Neural progenitor cell (in vitro differentiated cells): ENCODE data around the gene CDC42SE2.

Experiments
- CTCF ChIP-seq: fragments of 200-600 bp; sonication (generic); IDR thresholded peaks from 2 replicates; pipeline ENCODE4 v1.5.1; 2017; ENCODE audit warnings: antibody characterized with exemption, mild to moderate bottlenecking
- EZH2 ChIP-seq: fragments of 200-600 bp; sonication (generic); IDR thresholded peaks from 2 replicates; pipeline ENCODE4 v1.6.1; 2017; ENCODE audit warnings: antibody characterized with exemption, mild to moderate bottlenecking, moderate library complexity
- EZH2phosphoT487 ChIP-seq: fragments of 200-600 bp; sonication (generic); IDR thresholded peaks from 2 replicates; pipeline ENCODE4 v1.6.1; 2017; ENCODE audit warnings: antibody characterized with exemption

GRCh38 chr5:131441184-131441583 is 177.3 kb downstream of the CDC42SE2 start:
- TF ChIP-seq CTCF (no peak), EZH2 (no peak), EZH2phosphoT487 (no peak)
